Activated CD8-positive, alpha-beta memory T cell treated with anti-CD3 and anti-CD28 coated beads, Interleukin-2, amount 50 U/mL, for 24 hours (primary cell): Measurements from ENCODE around the gene CPNE1.
A peak's percentile ranks its signal among the peaks of the same experiment; 100 is the strongest.

ENCODE experiments used
- DNase-seq: peaks from one replicate; pipeline ENCODE4 v3.0.0-alpha.2; 2020; ENCODE audit errors: extremely low read depth

The CPNE1 gene

GRCh38 chr20:35620818-35621559 is 43.7 kb downstream of the CPNE1 start:
- no peak for DNase-seq

DNA sequence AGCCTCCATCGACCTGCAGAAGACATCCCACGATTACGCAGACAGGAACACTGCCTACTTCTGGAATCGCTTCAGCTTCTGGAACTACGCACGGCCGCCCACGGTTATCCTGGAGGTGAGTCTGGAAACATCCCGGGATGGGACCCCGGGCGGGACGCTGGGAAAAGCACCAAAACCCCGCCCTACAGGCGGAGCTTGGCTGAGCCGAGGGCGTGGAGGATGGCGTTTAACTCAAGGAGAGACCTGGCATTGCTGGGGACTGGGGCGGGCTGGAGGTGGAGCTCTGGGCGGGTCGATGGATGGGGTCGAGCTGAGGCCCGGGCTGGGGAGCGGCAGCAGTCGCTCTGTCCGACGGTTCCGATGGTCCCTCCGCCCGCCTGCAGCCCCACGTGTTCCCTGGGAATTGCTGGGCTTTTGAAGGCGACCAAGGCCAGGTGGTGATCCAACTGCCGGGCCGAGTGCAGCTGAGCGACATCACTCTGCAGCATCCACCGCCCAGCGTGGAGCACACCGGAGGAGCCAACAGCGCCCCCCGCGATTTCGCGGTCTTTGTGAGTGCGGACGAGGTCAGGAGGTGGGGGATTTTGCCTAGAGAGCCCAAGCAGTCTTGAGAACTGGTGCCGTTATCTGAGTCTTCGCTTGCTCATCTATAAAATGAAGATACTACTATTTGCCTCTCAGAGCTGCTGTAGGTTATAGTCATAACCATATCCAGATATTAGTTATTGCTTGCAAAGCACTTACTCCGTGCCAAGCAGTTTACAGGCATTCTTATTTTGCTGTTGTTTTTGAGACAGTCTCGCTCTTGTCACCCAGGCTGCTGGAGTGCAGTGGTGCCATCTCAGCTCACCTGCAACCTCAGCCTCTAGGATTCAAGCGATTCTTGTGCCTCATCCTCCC is 45.3 kb downstream of the CPNE1 start:
- DNase-seq = peak; percentile 46

DNA sequence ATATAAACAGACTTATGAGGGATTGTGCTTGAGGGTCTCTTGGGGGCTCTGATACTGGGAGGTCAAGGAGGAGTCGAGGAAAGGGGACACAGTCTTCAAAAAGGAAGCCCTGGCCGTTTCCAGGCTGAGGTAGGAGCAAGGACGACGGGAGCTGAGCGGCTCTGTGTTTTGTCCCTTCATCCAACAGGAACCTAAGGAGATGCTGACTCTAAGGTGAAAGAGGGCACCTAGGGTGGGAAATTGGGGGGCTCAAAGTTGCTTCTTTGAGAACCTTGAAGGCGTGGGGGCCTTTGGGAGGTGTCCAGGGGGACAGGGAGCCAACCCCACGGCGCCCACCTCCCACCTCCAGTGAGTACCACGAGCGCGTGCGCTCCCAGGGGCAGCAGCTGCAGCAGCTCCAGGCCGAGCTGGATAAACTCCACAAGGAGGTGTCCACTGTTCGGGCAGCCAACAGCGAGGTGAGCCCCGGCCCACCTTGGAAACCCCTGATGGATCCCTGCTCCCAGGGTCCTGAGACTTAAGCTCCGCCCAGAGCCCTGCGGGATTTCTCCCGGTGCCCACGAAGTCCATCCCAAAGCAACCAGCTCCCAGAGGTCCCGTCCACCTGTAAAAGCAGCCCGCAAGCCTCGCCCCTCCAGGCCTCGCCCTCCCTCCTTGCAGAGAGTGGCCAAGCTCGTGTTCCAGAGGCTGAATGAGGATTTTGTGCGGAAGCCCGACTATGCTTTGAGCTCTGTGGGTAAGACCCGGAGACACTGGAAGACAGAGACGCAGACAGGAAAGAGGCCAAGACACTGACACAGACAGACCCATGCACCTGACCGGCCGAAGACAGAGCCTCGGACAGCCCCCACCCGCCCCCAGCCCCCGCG is 46.2 kb downstream of the CPNE1 start:
- no peak for DNase-seq

- DNase-seq = no peak
Observed at GRCh38 chr20:35617397-35618262, 47.1 kb downstream of the CPNE1 start.

GRCh38 chr20:35616465-35617396 is 48.0 kb downstream of the CPNE1 start:
- no peak for DNase-seq

- DNase-seq = peak; percentile 98
Observed at GRCh38 chr20:35615667-35616464, 48.8 kb downstream of the CPNE1 start, which contains the start of gene SPAG4. Gene SPAG4, plus strand, starts transcription at chr20:35615829. Its CDS starts 175 bp downstream, at chr20:35616004.

DNA sequence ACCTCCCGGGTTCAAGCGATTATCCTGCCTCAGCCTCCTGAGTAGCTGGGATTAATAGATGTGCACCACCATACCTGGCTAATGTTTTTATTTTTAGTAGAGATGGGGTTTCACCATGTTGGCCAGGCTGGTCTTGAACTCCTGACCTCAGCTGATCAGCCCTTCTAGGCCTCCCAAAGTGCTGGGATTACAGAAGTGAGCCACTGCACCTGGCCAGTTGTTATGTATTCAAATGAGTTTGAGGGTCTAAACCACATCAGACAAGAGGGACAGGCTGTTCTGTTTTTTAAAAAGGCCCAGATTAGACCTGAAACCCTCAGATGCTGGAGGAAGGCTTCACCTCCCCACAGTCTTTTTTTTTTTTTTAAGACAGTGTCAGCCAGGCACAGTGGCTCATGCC is 53.2 kb downstream of the CPNE1 start:
- no peak for DNase-seq

DNA sequence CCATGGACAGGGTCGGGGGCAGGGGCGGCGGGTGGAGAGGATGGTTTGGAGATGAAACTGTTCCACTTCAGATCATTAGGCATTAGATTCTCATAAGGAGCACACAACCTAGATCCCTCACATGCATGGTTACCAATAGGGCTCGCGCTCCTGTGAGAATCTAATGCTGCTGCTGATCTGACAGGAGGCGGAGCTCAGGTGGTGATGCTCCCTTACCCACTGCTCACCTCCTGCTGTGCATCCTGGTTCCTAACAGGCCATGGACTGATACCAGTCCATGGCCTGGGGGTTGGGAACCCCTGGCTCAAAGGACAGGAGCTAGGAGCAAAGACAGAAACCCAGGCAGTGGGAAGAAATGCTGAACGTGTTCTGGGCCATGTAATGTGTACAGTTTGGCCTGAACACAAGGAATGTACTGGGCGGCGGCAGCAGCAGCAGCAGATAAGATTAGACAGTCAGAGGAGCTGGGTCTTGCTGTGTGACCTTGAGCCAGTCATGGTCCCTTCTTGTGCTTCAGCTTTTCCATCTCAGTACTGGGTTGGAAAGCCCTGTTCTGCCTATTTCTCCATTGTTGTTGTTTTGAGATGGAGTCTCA is 53.8 kb downstream of the CPNE1 start:
- DNase-seq = no peak

- no peak for DNase-seq
Observed at GRCh38 chr20:35607003-35607735, 57.5 kb downstream of the CPNE1 start.

DNA sequence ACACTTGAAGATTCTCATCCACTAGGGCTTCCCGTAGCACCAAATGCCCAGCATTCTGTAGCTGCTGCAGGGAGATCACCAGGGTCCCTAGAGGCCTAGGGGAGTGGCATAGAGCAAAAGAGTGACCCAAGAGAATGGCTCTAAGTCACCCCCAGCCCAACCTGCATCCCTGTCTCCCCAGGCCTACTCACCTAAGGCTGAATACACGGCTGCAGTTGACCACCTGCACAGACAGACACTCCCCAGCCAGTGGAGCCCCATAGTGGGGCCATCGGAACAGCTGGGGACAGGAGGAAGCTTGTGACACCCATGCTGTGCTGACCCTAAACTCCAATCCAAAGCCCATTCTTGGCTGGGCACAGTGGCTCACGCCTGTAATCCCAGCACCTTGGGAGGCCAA is 58.6 kb downstream of the CPNE1 start:
- DNase-seq = no peak

DNA sequence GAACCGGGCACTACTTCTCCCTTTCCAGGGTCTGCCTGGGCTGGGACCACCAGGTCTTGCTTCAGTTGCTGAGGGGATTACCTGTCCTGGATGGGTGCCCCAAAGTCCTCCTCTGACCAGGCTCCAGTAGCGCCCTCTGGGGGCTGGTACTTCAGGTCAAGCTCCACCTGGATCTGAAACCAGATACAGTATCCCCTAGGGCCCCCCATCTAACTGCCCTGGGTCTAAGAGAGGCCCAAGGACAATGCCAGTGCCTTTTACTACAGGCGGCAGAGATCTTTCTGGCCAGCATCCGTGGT is 60.3 kb downstream of the CPNE1 start:
- DNase-seq = no peak

DNA sequence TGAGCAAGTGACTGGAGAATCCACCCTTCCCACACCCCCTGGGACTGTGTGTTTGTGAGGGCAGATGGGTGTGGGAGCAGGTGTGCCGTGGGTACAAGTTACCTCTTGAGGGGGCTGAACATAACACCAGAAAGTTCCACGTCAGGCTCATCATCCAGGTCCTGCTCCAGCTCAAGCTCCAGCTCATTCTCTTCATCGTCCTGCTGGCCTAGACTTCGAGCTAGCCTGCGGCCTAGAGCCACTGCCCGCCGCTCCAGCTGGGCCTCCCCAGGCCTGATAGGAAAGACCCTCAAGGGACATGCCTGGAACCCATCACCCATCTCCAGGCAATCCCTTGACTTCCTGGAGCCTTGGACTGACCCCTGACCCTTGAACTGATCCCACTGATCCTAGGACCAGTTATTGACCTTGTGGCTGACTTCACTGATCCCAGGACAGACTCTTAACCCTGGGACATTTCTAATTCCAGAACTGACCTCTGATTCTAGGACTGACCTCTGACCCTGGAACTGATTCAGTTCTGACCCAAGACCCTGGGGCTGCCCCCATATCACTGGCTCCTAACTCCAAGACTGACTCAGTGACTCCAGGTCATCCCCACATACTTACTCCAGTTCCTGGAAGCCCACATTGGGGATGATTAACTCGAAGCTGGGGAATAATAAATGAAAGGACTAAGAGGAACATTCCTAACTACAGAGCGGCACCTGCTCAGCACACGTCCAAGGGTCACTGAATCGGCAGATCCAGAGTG is 60.8 kb downstream of the CPNE1 start:
- DNase-seq = no peak

DNA sequence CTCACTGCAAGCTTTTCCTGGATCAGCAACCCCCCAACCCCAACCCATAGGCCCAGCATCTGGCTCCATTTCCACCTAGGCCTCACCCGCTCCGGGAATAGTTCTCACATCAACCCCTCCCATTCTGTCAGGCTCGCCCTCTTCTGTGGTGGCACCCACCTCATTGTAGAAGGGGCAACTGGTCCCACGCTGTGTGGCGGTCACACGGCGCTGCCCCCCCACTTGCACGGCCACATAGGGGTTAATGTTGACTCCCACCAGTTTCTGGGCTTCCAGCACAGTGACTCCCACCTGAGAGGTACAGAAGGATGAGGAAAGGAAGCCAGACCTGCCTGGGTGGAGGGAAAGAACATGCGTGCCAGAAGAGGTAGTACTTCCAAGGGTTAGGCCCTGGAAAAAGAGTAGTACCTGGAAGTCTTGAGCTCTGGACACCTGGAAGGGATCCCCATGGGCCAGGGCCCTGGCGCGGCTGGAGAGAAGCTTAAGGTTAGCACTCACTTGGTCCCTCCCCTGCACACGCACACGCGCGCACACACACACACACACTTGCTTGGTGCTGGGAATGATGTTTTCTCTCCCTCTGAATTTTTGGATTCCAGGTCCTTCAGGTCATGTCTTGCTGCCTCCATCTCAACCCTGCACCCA is 61.7 kb downstream of the CPNE1 start:
- DNase-seq = no peak

DNA sequence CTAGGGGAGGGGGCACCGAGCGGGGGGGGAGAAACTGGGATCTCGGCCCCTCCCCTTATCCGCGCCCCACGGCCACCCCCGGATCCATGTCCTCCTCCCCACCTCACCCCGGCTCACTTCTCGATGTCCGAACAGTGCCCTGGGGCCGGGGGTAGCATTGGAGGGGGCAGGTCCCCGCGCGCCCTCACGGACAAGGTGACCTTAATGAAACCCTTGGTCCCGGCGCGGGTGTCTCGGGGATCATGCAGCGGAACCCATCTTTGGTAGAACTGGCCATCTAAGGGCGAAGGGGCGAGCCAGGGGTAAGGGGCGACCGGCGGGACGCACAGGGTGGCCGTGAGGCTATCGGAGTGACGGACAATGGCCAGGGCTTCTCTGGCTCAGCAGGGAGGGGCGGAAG is 62.7 kb downstream of the CPNE1 start:
- DNase-seq = no peak

DNA sequence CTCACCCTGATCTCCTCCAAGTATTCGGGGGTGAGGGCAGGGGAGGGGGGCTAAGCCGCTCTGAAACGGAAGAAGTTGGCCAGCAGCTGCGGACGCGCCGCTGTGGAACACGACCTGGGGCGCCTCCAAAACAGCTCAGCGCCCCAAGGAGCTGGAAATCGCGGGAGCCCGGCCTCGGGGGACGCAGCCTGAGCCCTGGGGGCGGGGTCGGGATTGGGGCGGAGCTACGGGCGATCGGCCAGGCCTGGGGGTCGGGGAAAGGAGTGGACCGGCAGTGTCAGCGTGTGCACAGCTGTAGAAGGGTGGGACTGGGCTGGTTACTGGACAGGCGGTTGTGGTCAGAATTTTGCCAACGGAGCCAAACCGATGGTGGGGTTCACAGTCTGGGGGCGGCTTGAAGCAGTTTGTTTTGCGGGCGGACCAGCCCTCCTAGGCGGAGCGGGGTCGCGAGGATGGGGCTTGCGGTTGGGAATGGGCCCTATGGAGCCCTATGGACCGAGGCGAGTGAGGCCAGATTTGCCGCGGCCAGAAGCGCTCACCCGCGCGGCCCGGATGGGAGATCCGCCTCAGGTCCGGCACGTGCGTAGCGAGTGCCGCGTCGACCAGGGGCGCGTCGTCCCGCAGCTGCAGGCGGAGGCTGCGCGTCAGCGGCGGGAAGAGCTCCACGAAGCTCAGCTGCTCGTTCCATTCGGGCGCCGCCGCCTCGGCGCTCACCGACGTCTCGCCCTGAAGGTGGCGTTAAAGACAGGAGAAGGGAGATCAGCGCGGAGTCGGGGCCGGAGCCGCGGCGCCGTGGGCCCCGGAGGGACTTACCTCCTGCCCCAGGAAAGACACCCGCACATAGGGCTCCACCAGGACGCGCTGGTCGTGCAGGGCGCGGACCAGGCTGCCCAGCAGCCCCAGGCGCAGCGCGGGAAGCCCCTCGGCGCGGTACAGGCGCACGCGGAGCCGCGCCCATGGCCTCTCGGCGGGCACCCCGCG is 63.4 kb downstream of the CPNE1 start:
- DNase-seq = peak; percentile 43
